Coronary artery (tissue), 2 donors: ENCODE results near the gene APPBP2.
A peak's percentile ranks its signal among the peaks of the same experiment; 100 is the strongest.
"Not testable (repeated sequence)": the region's sequence is repeated elsewhere in the genome, so short reads cannot be mapped to it uniquely, and the experiment has no call there.

Source experiments
- DNase-seq: peaks from one replicate; pipeline ENCODE4 v3.0.0-alpha.2; 2017; ENCODE audit warnings: low spot score
- H3K27ac ChIP-seq, 2 donors: fragments of 200-600 bp; sonication (generic); one replicate each; pipeline ENCODE4 v1.5.1; 2016 to 2019
- H3K4me3 ChIP-seq: fragments of 200-600 bp; sonication (generic); 2 replicates; pipeline ENCODE4 v1.5.1; 2016; ENCODE audit warnings: mild to moderate bottlenecking, moderate library complexity
- CTCF ChIP-seq: fragments of 200-600 bp; sonication (generic); IDR thresholded peaks from one replicate; pipeline ENCODE4 v1.5.1; 2019; ENCODE audit warnings: antibody characterized with exemption

Gene APPBP2

DNA sequence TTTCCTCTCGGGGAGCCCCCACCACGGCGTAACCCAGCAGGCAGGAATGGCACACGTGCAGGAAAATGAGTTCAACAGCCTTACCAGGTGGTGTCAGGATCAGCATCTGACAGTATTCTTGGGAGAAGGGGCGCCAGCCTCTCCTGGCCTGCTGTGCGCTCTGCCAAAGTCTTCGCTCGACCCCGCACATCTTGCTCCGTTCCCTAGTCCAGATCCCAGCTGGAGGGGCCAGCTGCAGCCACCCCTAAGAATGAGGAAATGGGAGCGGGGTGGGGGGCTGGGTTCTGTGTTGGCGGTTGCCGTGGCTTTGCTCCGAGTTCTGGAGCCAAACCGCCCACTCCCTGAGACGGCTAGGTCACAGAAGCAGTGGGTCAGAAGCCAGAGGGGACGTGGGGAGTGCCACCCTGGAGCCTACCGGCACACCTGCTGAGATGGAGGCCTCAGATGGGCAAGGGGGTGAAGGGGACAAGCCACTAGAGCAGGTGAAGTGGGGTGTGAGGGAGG, 103.8 kb downstream of the APPBP2 start, which contains the start of gene CHCT1:
Gene CHCT1 (plus strand): TSS at position 328 of the 504 bp plus-strand sequence. CDS start 104 bp downstream, at position 432.
- Histone ChIP-seq H3K4me3 (peak within 1 kb of the TSS; percentile 78), H3K27ac (peak within 1 kb of the TSS in 1 of 2 donors; percentile 51)
- TF ChIP-seq CTCF = no peak
- DNase-seq = no peak

- Histone ChIP-seq H3K27ac (peak overlapping the region in 1 of 2 donors; percentile 51), H3K4me3 (peak overlapping the region; percentile 78)
- DNase-seq = no peak
- TF ChIP-seq CTCF = peak; percentile 94
Observed at GRCh38 chr17:60421273-60422161, 104.5 kb downstream of the APPBP2 start.

- not testable (repeated sequence) for H3K4me3 ChIP-seq, H3K27ac ChIP-seq, DNase-seq
Observed at GRCh38 chr17:60419875-60420274, 106.2 kb downstream of the APPBP2 start.

GRCh38 chr17:60419003-60419402, 107.0 kb downstream of the APPBP2 start:
- not testable (repeated sequence) for H3K4me3 ChIP-seq, H3K27ac ChIP-seq, DNase-seq

- H3K4me3 ChIP-seq = no peak overlapping the region
Observed at GRCh38 chr17:60416368-60416925, 109.6 kb downstream of the APPBP2 start.

GRCh38 chr17:60415146-60415545, 110.9 kb downstream of the APPBP2 start:
- Histone ChIP-seq H3K4me3 (no peak overlapping the region), H3K27ac (no peak overlapping the region)
- no peak for TF ChIP-seq CTCF
- DNase-seq = no peak

More at GRCh38 chr17:60416368-60416925, 109.6 kb downstream of the APPBP2 start:
- H3K27ac ChIP-seq = no peak overlapping the region
- no peak for DNase-seq
- no peak for TF ChIP-seq CTCF

GRCh38 chr17:60412701-60413100, 113.3 kb downstream of the APPBP2 start:
- no peak overlapping the region for H3K4me3 ChIP-seq
- TF ChIP-seq CTCF = no peak
- no peak for DNase-seq
- no peak overlapping the region for H3K27ac ChIP-seq

DNA sequence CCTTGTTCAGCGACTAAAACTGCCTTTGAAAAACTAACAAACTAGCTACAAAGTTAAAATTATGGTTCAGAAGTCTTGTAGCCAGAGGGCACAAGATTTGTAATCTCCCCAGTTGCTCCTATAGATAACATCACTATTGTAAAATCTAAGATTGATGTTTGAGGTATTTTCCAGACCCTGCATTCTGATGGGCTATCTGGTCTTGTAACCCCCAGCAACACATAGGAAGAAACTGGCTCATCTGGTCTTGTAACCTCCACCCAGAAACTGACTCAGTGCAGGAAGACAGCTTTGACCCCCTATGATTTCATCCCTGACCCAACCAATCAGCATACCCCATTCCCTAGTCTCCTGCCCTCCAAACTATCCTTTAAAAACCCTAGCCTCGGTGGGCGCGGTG, 116.0 kb downstream of the APPBP2 start:
- no peak for TF ChIP-seq CTCF
- H3K27ac ChIP-seq = no peak overlapping the region

More for the DNA sequence above, 116.0 kb downstream of the APPBP2 start:
- DNase-seq = no peak
- no peak overlapping the region for H3K4me3 ChIP-seq
